Loucy (cell line): ENCODE measurements around the gene ADD2.
"Not testable (repeated sequence)": the region's sequence is repeated elsewhere in the genome, so short reads cannot be mapped to it uniquely, and the experiment has no call there.

Experiments
- H2AFZ ChIP-seq: fragments of 200-600 bp; sonication (generic); 2 replicates; pipeline ENCODE4 v1.6.0; 2016; ENCODE audit warnings: antibody characterized with exemption, mild to moderate bottlenecking, low read length, moderate library complexity
- H3F3A ChIP-seq: fragments of 200-600 bp; 2 replicates; pipeline ENCODE4 v1.6.0; 2016; ENCODE audit warnings: antibody characterized with exemption, low read depth, mild to moderate bottlenecking
- H3K27me3 ChIP-seq: fragments of 200-600 bp; sonication (generic); 2 replicates; pipeline ENCODE4 v1.6.1; 2014; ENCODE audit warnings: low read length, mild to moderate bottlenecking; ENCODE audit not compliant: insufficient read depth, poor library complexity, severe bottlenecking
- H3K36me3 ChIP-seq: fragments of 200-600 bp; sonication (generic); 2 replicates; pipeline ENCODE4 v1.6.1; 2016; ENCODE audit warnings: low read length; ENCODE audit not compliant: insufficient read depth
- H3K4me1 ChIP-seq: fragments of 200-600 bp; sonication (generic); 2 replicates; pipeline ENCODE4 v1.5.1; 2014; ENCODE audit warnings: low read length, mild to moderate bottlenecking; ENCODE audit not compliant: insufficient read depth, poor library complexity, severe bottlenecking
- H3K4me2 ChIP-seq: fragments of 200-600 bp; sonication (generic); 2 replicates; pipeline ENCODE4 v1.6.0; 2014; ENCODE audit warnings: antibody characterized with exemption, low read length, low read depth, mild to moderate bottlenecking; ENCODE audit not compliant: poor library complexity, severe bottlenecking
- H3K4me3 ChIP-seq: fragments of 200-600 bp; sonication (generic); 2 replicates; pipeline ENCODE4 v1.5.1; 2014; ENCODE audit warnings: low read length, mild to moderate bottlenecking, mixed read lengths; ENCODE audit not compliant: poor library complexity, severe bottlenecking
- H3K79me2 ChIP-seq: fragments of 200-600 bp; sonication (generic); 2 replicates; pipeline ENCODE4 v1.6.1; 2014; ENCODE audit warnings: low read length; ENCODE audit not compliant: insufficient read depth
- H3K9ac ChIP-seq: fragments of 200-600 bp; sonication (generic); 2 replicates; pipeline ENCODE4 v1.6.0; 2014; ENCODE audit warnings: mild to moderate bottlenecking, low read depth, low read length, moderate library complexity; ENCODE audit not compliant: poor library complexity, severe bottlenecking
- H3K9me2 ChIP-seq: fragments of 200-600 bp; sonication (generic); replicated peaks from 2 replicates; pipeline ENCODE4 v1.6.1; 2016; ENCODE audit warnings: low read depth, low read length, mixed read lengths
- H3K9me3 ChIP-seq: fragments of 200-600 bp; sonication (generic); 2 replicates; pipeline ENCODE4 v1.6.1; 2014; ENCODE audit warnings: mild to moderate bottlenecking, antibody characterized with exemption, low read length, low read depth; ENCODE audit not compliant: insufficient read depth
- H4K20me1 ChIP-seq: fragments of 200-600 bp; sonication (generic); 2 replicates; pipeline ENCODE4 v1.6.0; 2014; ENCODE audit warnings: antibody characterized with exemption, low read length, mild to moderate bottlenecking; ENCODE audit not compliant: insufficient read depth, poor library complexity, severe bottlenecking
- EZH2phosphoT487 ChIP-seq: fragments of 200-600 bp; IDR thresholded peaks from 2 replicates; pipeline ENCODE4 v1.6.1; 2018; ENCODE audit warnings: antibody characterized with exemption, mild to moderate bottlenecking, moderate library complexity, borderline replicate concordance
- TF ChIP-seq, protein P1 (sequence below): fragments of 200-600 bp; sonication (generic); conservative IDR thresholded peaks from 2 replicates; pipeline ENCODE4 v1.5.1; 2014; ENCODE audit warnings: mild to moderate bottlenecking, antibody characterized with exemption, low read length

ADD2 gene

DNA sequence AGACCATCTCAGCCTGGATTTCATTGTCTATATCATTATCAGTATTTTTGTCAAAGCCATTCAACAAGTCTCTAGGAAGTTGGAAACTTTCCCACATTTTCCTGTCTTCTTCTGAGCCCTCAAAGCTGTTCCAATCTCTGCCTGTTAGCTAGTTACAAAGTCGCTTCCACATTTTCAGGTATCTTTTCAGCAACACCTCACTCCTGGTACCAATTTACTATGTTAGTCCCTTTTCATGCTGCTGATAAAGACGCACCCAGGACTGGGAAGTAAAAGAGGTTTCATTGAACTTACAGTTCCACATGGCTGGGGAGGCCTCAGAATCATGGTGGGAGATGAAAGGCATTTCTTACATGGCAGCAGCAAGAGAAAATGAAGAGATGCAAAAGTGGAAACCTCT, 31.7 kb upstream of the ADD2 start:
- no peak overlapping the region for H3K4me2 ChIP-seq
- no peaks in the 10 kb centered on the region for H3F3A ChIP-seq
- no peak overlapping the region for H3K4me3 ChIP-seq
- H3K36me3 ChIP-seq: no peaks in the 10 kb centered on the region
- no peaks in the 10 kb centered on the region for H3K9me3 ChIP-seq
- H4K20me1 ChIP-seq: no peaks in the 10 kb centered on the region
- no peaks in the 10 kb centered on the region for H3K9me2 ChIP-seq
- no peak overlapping the region for H3K9ac ChIP-seq
- no peaks in the 10 kb centered on the region for H3K4me1 ChIP-seq
- TF ChIP-seq, protein P1, sequence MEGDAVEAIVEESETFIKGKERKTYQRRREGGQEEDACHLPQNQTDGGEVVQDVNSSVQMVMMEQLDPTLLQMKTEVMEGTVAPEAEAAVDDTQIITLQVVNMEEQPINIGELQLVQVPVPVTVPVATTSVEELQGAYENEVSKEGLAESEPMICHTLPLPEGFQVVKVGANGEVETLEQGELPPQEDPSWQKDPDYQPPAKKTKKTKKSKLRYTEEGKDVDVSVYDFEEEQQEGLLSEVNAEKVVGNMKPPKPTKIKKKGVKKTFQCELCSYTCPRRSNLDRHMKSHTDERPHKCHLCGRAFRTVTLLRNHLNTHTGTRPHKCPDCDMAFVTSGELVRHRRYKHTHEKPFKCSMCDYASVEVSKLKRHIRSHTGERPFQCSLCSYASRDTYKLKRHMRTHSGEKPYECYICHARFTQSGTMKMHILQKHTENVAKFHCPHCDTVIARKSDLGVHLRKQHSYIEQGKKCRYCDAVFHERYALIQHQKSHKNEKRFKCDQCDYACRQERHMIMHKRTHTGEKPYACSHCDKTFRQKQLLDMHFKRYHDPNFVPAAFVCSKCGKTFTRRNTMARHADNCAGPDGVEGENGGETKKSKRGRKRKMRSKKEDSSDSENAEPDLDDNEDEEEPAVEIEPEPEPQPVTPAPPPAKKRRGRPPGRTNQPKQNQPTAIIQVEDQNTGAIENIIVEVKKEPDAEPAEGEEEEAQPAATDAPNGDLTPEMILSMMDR: no peak
- no peak for TF ChIP-seq EZH2phosphoT487
- H3K27me3 ChIP-seq: no peaks in the 10 kb centered on the region
- no peak overlapping the region for H2AFZ ChIP-seq
- H3K79me2 ChIP-seq: no peaks in the 10 kb centered on the region

DNA sequence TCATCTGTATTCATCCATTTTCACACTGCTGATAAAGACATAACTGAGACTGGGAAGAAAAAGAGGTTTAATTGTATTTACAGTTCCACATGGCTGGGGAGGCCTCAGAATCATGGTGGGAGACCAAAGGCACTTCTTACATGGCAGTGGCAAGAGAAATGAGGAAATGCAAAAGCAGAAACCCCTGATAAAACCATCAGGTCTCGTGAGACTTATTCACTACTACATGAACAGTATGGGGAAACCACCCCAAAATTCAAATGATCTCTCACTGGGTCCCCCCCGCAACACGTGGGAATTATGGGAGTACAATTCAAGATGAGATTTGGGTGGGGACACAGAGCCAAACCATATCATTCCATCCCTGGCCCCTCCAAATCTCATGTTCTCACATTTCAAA, 30.0 kb upstream of the ADD2 start:
- H2AFZ ChIP-seq, H3K36me3 ChIP-seq, H3K79me2 ChIP-seq, H3K9me3 ChIP-seq, H3K4me3 ChIP-seq, H3K4me2 ChIP-seq, H3K27me3 ChIP-seq, H3K9ac ChIP-seq, H3F3A ChIP-seq, H3K4me1 ChIP-seq, H4K20me1 ChIP-seq, H3K9me2 ChIP-seq: not testable (repeated sequence)

DNA sequence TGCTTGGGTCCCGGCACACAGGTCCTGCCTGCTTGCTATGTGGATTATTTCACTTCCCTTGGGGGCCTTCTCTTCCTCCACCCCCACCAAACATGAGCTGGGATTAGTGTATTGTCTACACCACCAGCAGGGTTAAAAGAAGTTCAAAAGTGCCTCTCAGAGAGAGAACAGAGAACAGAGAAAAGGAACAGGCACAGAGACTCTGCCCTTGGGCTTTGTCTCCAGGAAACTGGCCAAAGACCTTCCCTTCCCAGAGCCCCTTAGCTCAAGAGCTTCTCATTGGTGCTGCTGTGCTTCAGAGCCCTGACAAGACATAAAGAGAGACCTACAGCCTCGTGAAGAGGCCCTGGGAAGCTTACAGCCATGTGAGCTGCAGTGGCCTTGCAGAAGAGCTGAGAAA, 29.5 kb upstream of the ADD2 start:
- no peak overlapping the region for H3K4me3 ChIP-seq
- TF ChIP-seq EZH2phosphoT487: no peak
- TF ChIP-seq, protein P1: no peak
- H4K20me1 ChIP-seq: no peaks in the 10 kb centered on the region

DNA sequence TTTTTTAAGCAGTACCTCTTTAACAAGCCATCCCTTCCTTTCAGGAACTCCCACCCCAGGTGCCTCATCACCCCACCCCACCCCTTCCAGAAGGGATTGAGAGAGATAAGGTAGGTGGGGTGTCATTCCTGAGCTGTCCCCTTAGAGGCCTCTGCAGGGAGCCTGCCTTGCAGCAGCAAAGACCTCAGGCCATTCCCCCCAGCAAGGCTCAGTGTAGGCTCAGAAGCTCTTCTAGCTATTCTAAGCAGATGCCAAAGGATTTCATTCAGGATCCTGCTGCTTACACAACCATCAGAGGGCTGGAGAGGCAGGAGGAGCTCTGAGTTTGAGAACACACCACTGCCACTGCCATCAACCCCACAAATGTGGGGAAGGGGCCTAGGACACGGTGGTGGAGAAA, 28.3 kb upstream of the ADD2 start:
- H2AFZ ChIP-seq: no peak overlapping the region
- no peaks in the 10 kb centered on the region for H3F3A ChIP-seq
- H3K4me1 ChIP-seq: no peaks in the 10 kb centered on the region
- no peaks in the 10 kb centered on the region for H4K20me1 ChIP-seq
- TF ChIP-seq, protein P1: no peak
- no peak for TF ChIP-seq EZH2phosphoT487
- no peaks in the 10 kb centered on the region for H3K9me3 ChIP-seq
- no peak overlapping the region for H3K4me3 ChIP-seq
- H3K79me2 ChIP-seq: no peaks in the 10 kb centered on the region
- no peaks in the 10 kb centered on the region for H3K36me3 ChIP-seq
- no peak overlapping the region for H3K9ac ChIP-seq
- H3K9me2 ChIP-seq: no peaks in the 10 kb centered on the region
- H3K27me3 ChIP-seq: no peaks in the 10 kb centered on the region
- H3K4me2 ChIP-seq: no peak overlapping the region

More for the DNA sequence above, 29.5 kb upstream of the ADD2 start:
- Histone ChIP-seq H3K9me2 (no peaks in the 10 kb centered on the region), H3K9me3 (no peaks in the 10 kb centered on the region), H3F3A (no peaks in the 10 kb centered on the region), H2AFZ (no peak overlapping the region), H3K36me3 (no peaks in the 10 kb centered on the region), H3K9ac (no peak overlapping the region), H3K27me3 (no peaks in the 10 kb centered on the region), H3K4me1 (no peaks in the 10 kb centered on the region), H3K4me2 (no peak overlapping the region), H3K79me2 (no peaks in the 10 kb centered on the region)
